Suppressor macrophage treated with lipopolysaccharide for 1 hour (primary cell): ENCODE measurements around the gene SOCS6.
"Not testable (repeated sequence)": the region's sequence is repeated elsewhere in the genome, so short reads cannot be mapped to it uniquely, and the experiment has no call there.

Experiments
- DNase-seq, 3 donors: peaks; one replicate each; pipeline ENCODE4 v3.0.0-alpha.2; 2020 to 2022

The SOCS6 gene

GRCh38 chr18:70324897-70325296 lies 36.1 kb downstream of the SOCS6 start:
- DNase-seq, result no peak

- no peak for DNase-seq
Measured at GRCh38 chr18:70326255-70326654, 37.4 kb downstream of the SOCS6 start.

GRCh38 chr18:70328169-70328568 lies 39.3 kb downstream of the SOCS6 start:
- DNase-seq, result no peak

GRCh38 chr18:70329071-70329470 lies 40.2 kb downstream of the SOCS6 start:
- peak; percentile 17 to 46 (median 40) for DNase-seq

- DNase-seq, result no peak
Measured at GRCh38 chr18:70330887-70331286, 42.0 kb downstream of the SOCS6 start.

- no peak for DNase-seq
Measured at GRCh38 chr18:70331456-70332097, 42.7 kb downstream of the SOCS6 start.

GRCh38 chr18:70332694-70333093 lies 43.8 kb downstream of the SOCS6 start:
- no peak for DNase-seq

GRCh38 chr18:70333316-70333715 lies 44.5 kb downstream of the SOCS6 start:
- no peak for DNase-seq

- no peak for DNase-seq
Measured at GRCh38 chr18:70333757-70334156, 44.9 kb downstream of the SOCS6 start.

GRCh38 chr18:70334264-70334663 lies 45.4 kb downstream of the SOCS6 start:
- no peak for DNase-seq

GRCh38 chr18:70334728-70335329 lies 46.0 kb downstream of the SOCS6 start:
- peak in 2 of 3 donors; percentile 23 to 29 for DNase-seq

GRCh38 chr18:70335892-70336726 lies 47.3 kb downstream of the SOCS6 start:
- DNase-seq, result no peak

- DNase-seq, result peak; percentile 62 to 74 (median 67)
Measured at GRCh38 chr18:70337139-70337972, 48.5 kb downstream of the SOCS6 start.

GRCh38 chr18:70338890-70339289 lies 50.0 kb downstream of the SOCS6 start:
- no peak for DNase-seq

GRCh38 chr18:70339915-70340314 lies 51.1 kb downstream of the SOCS6 start:
- DNase-seq, result no peak

- DNase-seq, result not testable (repeated sequence)
Measured at GRCh38 chr18:70348481-70348880, 59.6 kb downstream of the SOCS6 start.

GRCh38 chr18:70349316-70349715 lies 60.5 kb downstream of the SOCS6 start:
- no peak for DNase-seq

- no peak for DNase-seq
Measured at GRCh38 chr18:70354080-70354479, 65.2 kb downstream of the SOCS6 start.

GRCh38 chr18:70354771-70355170 lies 65.9 kb downstream of the SOCS6 start:
- no peak for DNase-seq

- DNase-seq, result no peak
Measured at GRCh38 chr18:70355620-70356385, 67.0 kb downstream of the SOCS6 start.

GRCh38 chr18:70358105-70358406 lies 69.2 kb downstream of the SOCS6 start:
- peak in 2 of 3 donors; percentile 34 to 63 for DNase-seq

GRCh38 chr18:70359071-70359470 lies 70.2 kb downstream of the SOCS6 start:
- DNase-seq, result no peak
